ENCODE measurements around the gene PHLPP1.

DNA sequence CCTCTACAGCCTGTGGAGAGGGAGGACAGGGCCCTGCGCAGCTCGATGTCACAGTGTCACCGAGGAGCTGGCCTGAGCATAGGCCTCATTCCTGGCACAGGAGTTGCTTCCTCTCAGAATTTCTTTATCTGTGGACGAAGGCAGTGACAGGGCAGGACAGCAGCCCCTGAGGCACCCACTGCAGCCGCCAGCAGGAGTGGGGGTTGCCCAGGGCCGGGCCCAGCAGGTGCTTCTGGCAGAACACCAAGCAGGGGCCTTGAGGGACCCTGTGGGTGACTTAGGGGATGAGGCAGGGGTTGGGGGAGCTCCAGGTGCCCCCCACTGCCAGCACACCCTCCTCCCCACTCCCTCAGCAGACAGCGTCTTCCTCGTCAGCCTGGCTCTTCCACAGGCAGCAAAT, 290.0 kb downstream of the PHLPP1 start:
- TF ChIP-seq CTCF (IDR thresholded peaks at IDR 0.05): no peak
- no peak for TF ChIP-seq POLR2A (IDR thresholded peaks at IDR 0.05)

All from suprapubic skin (tissue), 3 donors.